PFSK-1 (cell line): ENCODE results near the gene CUEDC1.

Experiments used
- FOXP2 ChIP-seq: optimal IDR thresholded peaks from 2 replicates; pipeline ENCODE3; 2011; ENCODE audit warnings: borderline replicate concordance, control low read depth, inconsistent platforms; ENCODE audit not compliant: insufficient read depth; ENCODE audit errors: extremely low read length, extremely low read depth
- POLR2AphosphoS5 ChIP-seq: IDR thresholded peaks from 2 replicates; pipeline ENCODE4 v1.6.1; 2012; ENCODE audit warnings: low read depth, mild to moderate bottlenecking, control low read depth, low read length, moderate library complexity
- REST ChIP-seq, 2 experiments: IDR thresholded peaks; 2 replicates each; pipeline versions ENCODE4 v1.6.1 to v1.8.0; 2011 to 2012; ENCODE audit warnings: low read depth in 2 of 2, low read length in 2 of 2, control low read depth in 1 of 2, inconsistent platforms in 1 of 2, mild to moderate bottlenecking in 1 of 2, moderate library complexity in 1 of 2; ENCODE audit not compliant: insufficient read depth in 1 of 2
- SIN3A ChIP-seq: IDR thresholded peaks from 2 replicates; pipeline ENCODE4 v1.6.1; 2012; ENCODE audit warnings: mild to moderate bottlenecking, low read length, moderate library complexity, borderline replicate concordance; ENCODE audit not compliant: insufficient read depth
- TAF1 ChIP-seq: IDR thresholded peaks from 2 replicates; pipeline ENCODE4 v1.6.1; 2012; ENCODE audit warnings: low read length, control low read depth, borderline replicate concordance; ENCODE audit not compliant: insufficient read depth

DNA sequence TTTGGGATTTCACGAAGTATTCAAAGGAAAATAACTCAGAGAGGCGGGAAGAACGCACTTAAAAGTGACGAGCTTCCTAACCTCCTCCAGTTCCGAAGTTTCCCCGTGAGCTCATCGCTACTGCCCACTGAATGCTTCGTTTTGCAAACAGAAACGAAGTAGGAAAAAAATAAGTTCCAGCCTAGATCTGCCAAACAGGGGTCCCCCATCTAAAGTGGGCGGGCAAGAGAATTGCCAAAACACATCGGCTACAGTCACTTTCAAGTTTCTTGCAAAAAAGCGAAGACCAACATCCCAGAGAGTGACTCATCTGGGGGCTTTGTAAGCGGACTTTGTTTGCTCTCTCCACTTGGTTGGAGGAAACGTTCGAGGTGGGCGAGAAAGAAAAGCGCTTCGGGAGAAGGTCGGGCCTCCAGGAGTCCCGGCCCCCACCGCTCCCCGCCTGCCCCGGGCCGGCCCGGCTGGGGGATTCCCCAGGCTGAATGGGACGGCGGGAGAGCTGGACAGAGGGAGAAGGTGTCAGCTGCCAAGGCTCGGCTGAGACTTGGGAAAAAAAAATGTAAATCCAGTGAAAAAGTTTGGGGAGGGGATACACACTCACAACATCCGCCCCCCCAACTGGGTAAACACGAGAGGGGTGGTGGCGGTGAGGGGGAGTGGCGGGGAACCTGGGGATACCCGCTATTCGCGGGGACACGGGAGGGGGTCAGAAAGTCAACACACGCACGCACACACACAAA lies 31.8 kb upstream of the CUEDC1 start:
- TF ChIP-seq POLR2AphosphoS5: no peak
- peak; percentile 16 to 65; a peak in 1 of 4 replicates for TF ChIP-seq REST (IDR thresholded peaks at IDR 0.05; ENCODE audit: insufficient read depth in 1 of 2, low read depth in 2 of 2, low read length in 2 of 2)
- no peak for TF ChIP-seq TAF1
- TF ChIP-seq SIN3A: 0 out of 2 replicates have a peak, but pooled peaks have one; percentile 34
- no peak for TF ChIP-seq FOXP2
